Fibroblast of mammary gland (primary cell): ENCODE measurements around the gene ETV5.

Source experiments
- DNase-seq: peaks from one replicate; pipeline ENCODE4 v3.0.0-alpha.2; 2010; ENCODE audit warnings: low read depth
- H3K4me3 ChIP-seq: 2 replicates; pipeline ENCODE4 v1.5.1; 2011; ENCODE audit warnings: low read depth, mild to moderate bottlenecking, low read length, moderate library complexity; ENCODE audit not compliant: control insufficient read depth
- TF ChIP-seq, protein P1 (sequence below): conservative IDR thresholded peaks from 2 replicates; pipeline ENCODE4 v1.5.1; 2011; ENCODE audit warnings: low read depth, low read length, inconsistent platforms; ENCODE audit not compliant: control insufficient read depth, insufficient read depth

ETV5 gene

DNA sequence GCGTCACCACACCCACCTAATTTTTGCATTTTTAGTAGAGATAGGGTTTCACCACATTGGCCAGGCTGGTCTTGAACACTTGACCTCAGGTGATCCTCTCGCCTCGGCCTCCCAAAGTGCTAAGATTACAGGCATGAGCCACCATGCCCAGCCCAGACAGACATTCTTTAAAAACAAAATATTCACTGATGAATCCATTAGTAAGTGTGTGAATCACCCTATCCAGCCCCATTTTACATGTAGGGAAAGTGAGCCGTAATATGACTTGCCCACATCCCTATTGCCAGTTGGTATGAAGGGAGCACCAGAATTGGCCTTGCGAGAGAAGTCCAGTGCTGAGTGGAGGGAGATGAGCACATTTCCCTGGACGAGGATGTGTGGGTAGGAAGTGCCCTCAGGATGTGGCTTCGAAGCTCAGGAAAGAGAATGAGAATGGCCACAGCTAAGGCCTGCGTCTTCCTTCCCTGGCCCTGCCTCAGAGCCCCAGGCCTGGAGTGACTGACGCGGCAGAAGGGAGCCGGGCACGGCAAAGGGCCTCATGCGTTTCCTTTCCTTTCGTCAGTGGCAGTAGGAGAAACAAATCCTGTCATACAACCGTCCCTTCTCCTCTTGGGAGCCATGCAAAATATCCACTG lies 28.3 kb upstream of the ETV5 start:
- DNase-seq = no peak
- TF ChIP-seq, protein P1, sequence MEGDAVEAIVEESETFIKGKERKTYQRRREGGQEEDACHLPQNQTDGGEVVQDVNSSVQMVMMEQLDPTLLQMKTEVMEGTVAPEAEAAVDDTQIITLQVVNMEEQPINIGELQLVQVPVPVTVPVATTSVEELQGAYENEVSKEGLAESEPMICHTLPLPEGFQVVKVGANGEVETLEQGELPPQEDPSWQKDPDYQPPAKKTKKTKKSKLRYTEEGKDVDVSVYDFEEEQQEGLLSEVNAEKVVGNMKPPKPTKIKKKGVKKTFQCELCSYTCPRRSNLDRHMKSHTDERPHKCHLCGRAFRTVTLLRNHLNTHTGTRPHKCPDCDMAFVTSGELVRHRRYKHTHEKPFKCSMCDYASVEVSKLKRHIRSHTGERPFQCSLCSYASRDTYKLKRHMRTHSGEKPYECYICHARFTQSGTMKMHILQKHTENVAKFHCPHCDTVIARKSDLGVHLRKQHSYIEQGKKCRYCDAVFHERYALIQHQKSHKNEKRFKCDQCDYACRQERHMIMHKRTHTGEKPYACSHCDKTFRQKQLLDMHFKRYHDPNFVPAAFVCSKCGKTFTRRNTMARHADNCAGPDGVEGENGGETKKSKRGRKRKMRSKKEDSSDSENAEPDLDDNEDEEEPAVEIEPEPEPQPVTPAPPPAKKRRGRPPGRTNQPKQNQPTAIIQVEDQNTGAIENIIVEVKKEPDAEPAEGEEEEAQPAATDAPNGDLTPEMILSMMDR = no peak

DNA sequence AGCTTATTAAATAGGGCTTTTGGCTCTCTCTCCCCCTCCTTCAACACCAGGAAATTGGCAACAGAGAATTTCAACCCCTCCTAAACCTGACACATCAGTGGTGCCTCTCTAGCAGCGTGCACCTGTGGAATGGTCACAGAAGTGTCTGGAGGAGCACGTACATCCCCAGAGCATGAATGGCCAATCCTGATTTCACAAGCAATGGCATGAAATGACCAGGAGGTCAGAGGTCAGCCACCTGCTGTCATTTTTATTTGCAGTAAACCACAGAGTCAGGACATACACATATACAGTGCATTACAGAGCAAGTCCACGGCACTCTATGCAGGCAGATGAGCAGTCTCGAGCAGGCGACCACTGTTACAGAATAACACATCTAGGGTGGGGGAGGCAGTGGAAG lies 25.1 kb upstream of the ETV5 start:
- no peak for DNase-seq
- no peak overlapping the region for H3K4me3 ChIP-seq
- TF ChIP-seq, protein P1 = no peak

More for the DNA sequence above, 28.3 kb upstream of the ETV5 start:
- H3K4me3 ChIP-seq = no peak overlapping the region

DNA sequence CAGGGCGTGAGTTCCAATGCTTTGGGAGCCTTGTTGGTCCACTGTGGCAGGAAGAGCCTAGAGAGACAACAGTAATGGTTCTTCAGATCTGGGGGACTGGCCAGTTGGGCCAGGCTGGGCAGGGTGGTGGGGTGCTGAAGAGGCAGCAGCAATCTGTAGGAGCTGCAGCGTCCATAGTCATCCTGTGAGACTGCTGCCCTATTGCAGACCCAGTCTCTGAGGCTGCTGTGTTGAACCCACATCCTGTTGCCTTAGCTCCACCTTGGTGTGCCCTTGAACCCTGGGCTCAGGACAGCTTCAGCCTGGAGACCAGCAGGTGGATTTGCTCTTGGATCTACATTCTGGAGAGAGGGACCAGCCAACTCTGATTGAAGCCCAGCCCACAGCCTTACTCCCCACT lies 23.6 kb upstream of the ETV5 start:
- H3K4me3 ChIP-seq = no peak overlapping the region
- DNase-seq = no peak
- TF ChIP-seq, protein P1 = no peak

DNA sequence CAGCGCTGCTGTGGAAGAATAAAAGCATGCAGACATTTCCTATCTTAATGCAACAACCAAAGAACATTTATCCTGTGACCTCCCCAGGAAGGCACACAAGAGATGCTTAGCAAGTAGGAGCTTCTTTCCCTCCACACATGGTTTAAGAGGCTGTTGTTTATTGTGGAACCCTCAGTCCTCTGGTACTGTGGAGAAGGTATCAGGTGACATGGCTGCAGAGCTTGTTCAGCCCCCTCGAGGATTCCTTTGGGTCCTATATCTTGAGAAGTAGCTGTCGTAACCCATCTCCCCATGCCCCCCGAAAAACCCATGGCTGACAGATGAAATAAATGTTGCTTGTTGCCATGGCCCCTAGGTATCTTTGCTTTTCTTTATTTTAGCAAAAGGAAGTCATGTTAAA lies 20.3 kb upstream of the ETV5 start:
- no peak overlapping the region for H3K4me3 ChIP-seq
- TF ChIP-seq, protein P1 = no peak
- DNase-seq = no peak

DNA sequence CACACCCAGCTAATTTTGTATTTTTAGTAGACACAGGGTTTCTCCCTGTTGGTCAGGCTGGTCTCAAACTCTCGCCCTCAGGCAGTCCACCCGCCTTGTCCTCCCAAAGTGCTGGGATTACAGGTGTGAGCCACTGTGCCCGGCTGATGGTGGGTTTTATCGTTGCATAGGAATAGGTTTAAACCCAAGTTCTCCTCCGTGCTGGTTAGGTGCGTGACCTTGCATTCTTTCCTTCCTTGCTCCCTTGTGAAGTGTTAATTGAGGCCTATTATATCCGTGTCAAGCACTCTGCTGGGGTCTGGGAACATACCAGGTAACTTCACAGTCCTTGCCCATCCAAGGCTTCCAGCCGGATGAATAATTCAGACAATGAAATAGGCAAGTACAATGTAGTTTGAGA lies 19.3 kb upstream of the ETV5 start:
- no peak for DNase-seq
- H3K4me3 ChIP-seq = no peak overlapping the region
- TF ChIP-seq, protein P1 = no peak

DNA sequence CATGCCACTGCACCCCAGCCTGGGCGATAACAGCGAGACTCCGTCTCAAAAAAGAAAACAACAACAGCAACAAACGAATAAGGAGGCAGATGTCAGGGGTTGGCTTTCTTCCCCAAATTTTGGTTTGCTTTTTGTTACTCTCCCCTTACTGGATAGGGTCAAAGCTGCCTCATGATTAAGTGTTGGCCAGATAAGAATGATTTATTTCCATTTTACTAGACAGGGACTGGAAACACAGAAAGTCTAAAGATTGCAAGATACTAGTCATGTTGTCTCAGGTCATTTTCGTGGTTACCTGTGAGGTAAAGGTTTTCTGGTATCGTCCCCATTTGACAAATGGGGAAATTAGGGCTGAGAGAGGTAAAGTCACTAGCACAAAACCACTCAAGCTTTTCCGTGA lies 18.6 kb upstream of the ETV5 start:
- DNase-seq = no peak
- H3K4me3 ChIP-seq = no peak overlapping the region
- TF ChIP-seq, protein P1 = no peak

DNA sequence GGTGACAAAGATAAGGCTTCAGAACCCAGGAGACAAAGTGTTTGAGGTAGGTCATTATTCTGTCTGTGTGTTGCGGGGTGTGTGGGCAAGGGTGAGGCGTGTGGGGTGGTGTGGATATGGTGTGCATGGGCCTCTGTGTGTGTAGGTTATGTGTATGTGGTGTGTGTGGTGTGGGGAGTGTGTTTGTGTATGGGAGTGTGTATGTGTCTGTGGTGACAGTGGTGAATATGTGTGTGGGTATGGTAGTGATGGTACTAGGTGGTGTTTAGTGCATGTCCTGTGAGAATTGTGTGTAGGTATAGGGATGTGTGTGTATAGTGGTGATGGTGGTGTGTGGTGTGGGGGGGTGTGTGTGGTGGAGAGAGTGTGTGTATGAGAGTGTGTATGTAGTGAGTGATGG lies 16.2 kb upstream of the ETV5 start:
- H3K4me3 ChIP-seq = no peak overlapping the region
- no peak for DNase-seq
- TF ChIP-seq, protein P1 = no peak
